Neural cell (in vitro differentiated cells): ENCODE measurements around the gene BCAR3. TPM values are rescaled to one million over a fixed set of nuclear protein-coding genes. Genes with fewer than 3 reads are reported as not detected.

Experiments
- H2AFZ ChIP-seq: fragments of 200-600, 300-800 bp; sonication (generic), shearing (Covaris generic); 2 replicates; pipeline ENCODE4 v1.6.0; 2014; ENCODE audit warnings: low read depth, mild to moderate bottlenecking, antibody characterized with exemption, low read length, moderate library complexity
- H3F3A ChIP-seq: fragments of 200-600 bp; shearing (Covaris generic); 2 replicates; pipeline ENCODE4 v1.6.1; 2016; ENCODE audit warnings: mild to moderate bottlenecking, moderate library complexity, mixed read lengths, antibody characterized with exemption, low read length; ENCODE audit not compliant: insufficient read depth, poor library complexity, severe bottlenecking
- H3K27ac ChIP-seq: fragments of 200-600, 300-800 bp; sonication (generic), shearing (Covaris generic); 2 replicates; pipeline ENCODE4 v1.5.1; 2014; ENCODE audit warnings: mild to moderate bottlenecking, low read length, moderate library complexity
- H3K27me3 ChIP-seq: fragments of 300-800, 200-600 bp; sonication (generic), shearing (Covaris generic); 2 replicates; pipeline ENCODE4 v1.6.0; 2014; ENCODE audit warnings: mild to moderate bottlenecking, low read depth, low read length, moderate library complexity; ENCODE audit not compliant: insufficient read depth
- H3K36me3 ChIP-seq: fragments of 300-800, 200-600 bp; sonication (generic), shearing (Covaris generic); 2 replicates; pipeline ENCODE4 v1.5.1; 2014; ENCODE audit warnings: mild to moderate bottlenecking, antibody characterized with exemption, low read length, moderate library complexity; ENCODE audit not compliant: insufficient read depth
- H3K4me2 ChIP-seq: fragments of 300-800, 200-600 bp; sonication (generic), shearing (Covaris generic); 2 replicates; pipeline ENCODE4 v1.6.0; 2014; ENCODE audit warnings: mild to moderate bottlenecking, low read length
- H3K4me3 ChIP-seq: fragments of 300-800, 200-600 bp; sonication (generic), shearing (Covaris generic); 2 replicates; pipeline ENCODE4 v1.5.1; 2014; ENCODE audit warnings: mild to moderate bottlenecking, low read length, moderate library complexity
- H3K79me2 ChIP-seq: fragments of 200-600 bp; shearing (Covaris generic); replicated peaks from 2 replicates; pipeline ENCODE4 v1.6.0; 2014; ENCODE audit warnings: mild to moderate bottlenecking, low read length, moderate library complexity; ENCODE audit not compliant: insufficient read depth
- H3K9ac ChIP-seq: fragments of 300-800, 200-600 bp; sonication (generic), shearing (Covaris generic); 2 replicates; pipeline ENCODE4 v1.6.1; 2016; ENCODE audit warnings: mild to moderate bottlenecking, low read length, mixed read lengths
- H3K9me2 ChIP-seq: fragments of 200-600 bp; shearing (Covaris generic); 2 replicates; pipeline ENCODE4 v1.6.1; 2016; ENCODE audit warnings: mild to moderate bottlenecking, low read length, mixed read lengths; ENCODE audit not compliant: insufficient read depth
- H3K9me3 ChIP-seq: fragments of 200-600, 300-800 bp; sonication (generic), shearing (Covaris generic); 2 replicates; pipeline ENCODE4 v1.6.1; 2016; ENCODE audit warnings: mild to moderate bottlenecking, mixed run types, low read length, moderate library complexity, mixed read lengths
- H4K20me1 ChIP-seq: fragments of 200-600 bp; shearing (Covaris generic); 2 replicates; pipeline ENCODE4 v1.6.1; 2016; ENCODE audit warnings: mild to moderate bottlenecking, mixed run types; ENCODE audit not compliant: insufficient read depth
- EP300 ChIP-seq: fragments of 450-650 bp; conservative IDR thresholded peaks from 2 replicates; pipeline ENCODE4 v1.6.1; 2014; ENCODE audit warnings: antibody characterized with exemption, mild to moderate bottlenecking, moderate library complexity; ENCODE audit not compliant: poor library complexity, severe bottlenecking
- EZH2 ChIP-seq: fragments of 200-600, 300-800 bp; shearing (Covaris generic), sonication (generic); IDR thresholded peaks from 2 replicates; pipeline ENCODE4 v1.6.1; 2014; ENCODE audit warnings: antibody characterized with exemption, low read length, borderline replicate concordance, mild to moderate bottlenecking; ENCODE audit not compliant: insufficient read depth, poor library complexity, severe bottlenecking
- MXI1 ChIP-seq: fragments of 450-650 bp; conservative IDR thresholded peaks from 2 replicates; pipeline ENCODE4 v1.6.1; 2014; ENCODE audit warnings: antibody characterized with exemption, mild to moderate bottlenecking; ENCODE audit not compliant: poor library complexity, severe bottlenecking
- POLR2AphosphoS5 ChIP-seq: IDR thresholded peaks from 2 replicates; pipeline ENCODE4 v1.6.1; 2012
- RAD21 ChIP-seq: fragments of 450-650 bp; conservative IDR thresholded peaks from 2 replicates; pipeline ENCODE4 v1.6.1; 2014; ENCODE audit warnings: antibody characterized with exemption, mild to moderate bottlenecking, moderate library complexity
- SMC3 ChIP-seq: fragments of 450-650 bp; conservative IDR thresholded peaks from 2 replicates; pipeline ENCODE4 v1.6.1; 2014; ENCODE audit warnings: antibody characterized with exemption, mild to moderate bottlenecking, moderate library complexity; ENCODE audit not compliant: poor library complexity
- TAF1 ChIP-seq: IDR thresholded peaks from 2 replicates; pipeline ENCODE4 v1.6.1; 2012; ENCODE audit warnings: low read depth
- polyA plus RNA-seq: library from polyadenylated mRNA; depleted of rRNA; stranded (reverse); fragments of >200 nt; gene quantifications from 2 replicates; pipeline ENCODE4 v1.2.3, GENCODE V29; 2014
- TF ChIP-seq, protein P1 (sequence below): IDR thresholded peaks from 2 replicates; pipeline ENCODE4 v1.6.1; 2012; ENCODE audit warnings: borderline replicate concordance
- TF ChIP-seq, protein P2 (sequence below): fragments of 450-650 bp; IDR thresholded peaks from 2 replicates; pipeline ENCODE4 v1.5.1; 2014; ENCODE audit warnings: antibody characterized with exemption, mild to moderate bottlenecking, moderate library complexity; ENCODE audit not compliant: poor library complexity, severe bottlenecking

BCAR3 gene
- polyA plus RNA-seq, 1 donor from 2014 or later = 2.5 TPM

DNA sequence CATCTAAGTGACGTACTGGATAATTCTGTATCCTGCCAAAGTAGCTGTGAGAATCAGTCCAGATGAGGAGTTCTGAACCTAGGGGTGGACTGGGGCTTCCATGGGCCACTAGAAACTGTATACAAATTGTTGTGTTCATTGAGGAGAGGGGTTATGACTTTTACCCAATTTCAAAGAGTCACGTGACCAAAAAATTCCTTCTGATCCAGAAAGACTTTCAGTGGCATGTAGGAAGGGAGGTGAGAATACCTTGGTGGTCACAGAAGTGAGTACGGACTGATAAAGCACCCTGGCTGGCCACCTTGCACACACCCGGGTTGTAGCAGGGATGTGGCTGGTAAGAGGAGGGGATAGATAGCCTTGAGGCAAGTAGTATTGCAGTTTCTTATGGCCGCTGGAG is 60.4 kb downstream of the BCAR3 start:
- Histone ChIP-seq H3K27me3 (no peaks in the 10 kb centered on the region), H3K9me2 (no peaks in the 10 kb centered on the region), H4K20me1 (no peaks in the 10 kb centered on the region), H3K9ac (no peak overlapping the region), H3K36me3 (no peaks in the 10 kb centered on the region), H3K4me2 (no peak overlapping the region), H3K4me3 (no peak overlapping the region), H3F3A (no peaks in the 10 kb centered on the region), H3K9me3 (no peaks in the 10 kb centered on the region), H3K79me2 (no peaks in the 10 kb centered on the region), H2AFZ (no peak overlapping the region), H3K27ac (no peak overlapping the region)
- TF ChIP-seq EP300 = no peak
- no peak for TF ChIP-seq TAF1
- TF ChIP-seq, protein P1, sequence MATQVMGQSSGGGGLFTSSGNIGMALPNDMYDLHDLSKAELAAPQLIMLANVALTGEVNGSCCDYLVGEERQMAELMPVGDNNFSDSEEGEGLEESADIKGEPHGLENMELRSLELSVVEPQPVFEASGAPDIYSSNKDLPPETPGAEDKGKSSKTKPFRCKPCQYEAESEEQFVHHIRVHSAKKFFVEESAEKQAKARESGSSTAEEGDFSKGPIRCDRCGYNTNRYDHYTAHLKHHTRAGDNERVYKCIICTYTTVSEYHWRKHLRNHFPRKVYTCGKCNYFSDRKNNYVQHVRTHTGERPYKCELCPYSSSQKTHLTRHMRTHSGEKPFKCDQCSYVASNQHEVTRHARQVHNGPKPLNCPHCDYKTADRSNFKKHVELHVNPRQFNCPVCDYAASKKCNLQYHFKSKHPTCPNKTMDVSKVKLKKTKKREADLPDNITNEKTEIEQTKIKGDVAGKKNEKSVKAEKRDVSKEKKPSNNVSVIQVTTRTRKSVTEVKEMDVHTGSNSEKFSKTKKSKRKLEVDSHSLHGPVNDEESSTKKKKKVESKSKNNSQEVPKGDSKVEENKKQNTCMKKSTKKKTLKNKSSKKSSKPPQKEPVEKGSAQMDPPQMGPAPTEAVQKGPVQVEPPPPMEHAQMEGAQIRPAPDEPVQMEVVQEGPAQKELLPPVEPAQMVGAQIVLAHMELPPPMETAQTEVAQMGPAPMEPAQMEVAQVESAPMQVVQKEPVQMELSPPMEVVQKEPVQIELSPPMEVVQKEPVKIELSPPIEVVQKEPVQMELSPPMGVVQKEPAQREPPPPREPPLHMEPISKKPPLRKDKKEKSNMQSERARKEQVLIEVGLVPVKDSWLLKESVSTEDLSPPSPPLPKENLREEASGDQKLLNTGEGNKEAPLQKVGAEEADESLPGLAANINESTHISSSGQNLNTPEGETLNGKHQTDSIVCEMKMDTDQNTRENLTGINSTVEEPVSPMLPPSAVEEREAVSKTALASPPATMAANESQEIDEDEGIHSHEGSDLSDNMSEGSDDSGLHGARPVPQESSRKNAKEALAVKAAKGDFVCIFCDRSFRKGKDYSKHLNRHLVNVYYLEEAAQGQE = no peak
- TF ChIP-seq EZH2 = no peak
- TF ChIP-seq SMC3 = no peak
- no peak for TF ChIP-seq MXI1
- no peak for TF ChIP-seq POLR2AphosphoS5
- TF ChIP-seq, protein P2, sequence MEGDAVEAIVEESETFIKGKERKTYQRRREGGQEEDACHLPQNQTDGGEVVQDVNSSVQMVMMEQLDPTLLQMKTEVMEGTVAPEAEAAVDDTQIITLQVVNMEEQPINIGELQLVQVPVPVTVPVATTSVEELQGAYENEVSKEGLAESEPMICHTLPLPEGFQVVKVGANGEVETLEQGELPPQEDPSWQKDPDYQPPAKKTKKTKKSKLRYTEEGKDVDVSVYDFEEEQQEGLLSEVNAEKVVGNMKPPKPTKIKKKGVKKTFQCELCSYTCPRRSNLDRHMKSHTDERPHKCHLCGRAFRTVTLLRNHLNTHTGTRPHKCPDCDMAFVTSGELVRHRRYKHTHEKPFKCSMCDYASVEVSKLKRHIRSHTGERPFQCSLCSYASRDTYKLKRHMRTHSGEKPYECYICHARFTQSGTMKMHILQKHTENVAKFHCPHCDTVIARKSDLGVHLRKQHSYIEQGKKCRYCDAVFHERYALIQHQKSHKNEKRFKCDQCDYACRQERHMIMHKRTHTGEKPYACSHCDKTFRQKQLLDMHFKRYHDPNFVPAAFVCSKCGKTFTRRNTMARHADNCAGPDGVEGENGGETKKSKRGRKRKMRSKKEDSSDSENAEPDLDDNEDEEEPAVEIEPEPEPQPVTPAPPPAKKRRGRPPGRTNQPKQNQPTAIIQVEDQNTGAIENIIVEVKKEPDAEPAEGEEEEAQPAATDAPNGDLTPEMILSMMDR = no peak
- TF ChIP-seq RAD21 = no peak

DNA sequence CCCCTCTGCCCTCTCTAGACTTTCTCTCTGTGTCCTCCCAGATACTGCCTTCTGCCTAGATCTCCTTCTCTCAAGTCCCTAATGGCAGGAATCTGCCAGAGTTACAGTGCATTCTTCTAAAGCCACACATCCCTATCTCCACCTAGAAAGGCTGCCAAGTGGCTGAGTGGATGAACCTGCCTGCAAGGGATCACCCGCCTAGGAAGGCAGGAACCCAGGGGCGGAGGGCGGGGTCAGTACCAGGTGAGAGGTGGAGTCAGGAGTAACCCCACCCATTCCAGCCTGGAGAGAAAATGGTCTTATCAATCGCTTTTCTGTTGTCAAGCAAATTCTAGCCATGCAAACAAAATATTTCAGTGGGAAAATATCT is 60.8 kb downstream of the BCAR3 start:
- Histone ChIP-seq H3F3A (no peaks in the 10 kb centered on the region), H3K9me3 (no peaks in the 10 kb centered on the region), H3K4me3 (no peak overlapping the region), H3K4me2 (no peak overlapping the region), H4K20me1 (no peaks in the 10 kb centered on the region), H3K36me3 (no peaks in the 10 kb centered on the region), H3K27me3 (no peaks in the 10 kb centered on the region), H2AFZ (no peak overlapping the region), H3K9ac (no peak overlapping the region), H3K9me2 (no peaks in the 10 kb centered on the region), H3K27ac (no peak overlapping the region), H3K79me2 (no peaks in the 10 kb centered on the region)
- TF ChIP-seq EZH2 (no peak), MXI1 (no peak), EP300 (no peak), RAD21 (no peak), POLR2AphosphoS5 (no peak), TAF1 (no peak), SMC3 (no peak)
- TF ChIP-seq, protein P1 = no peak
- TF ChIP-seq, protein P2 = no peak
